Measurements from ENCODE around the gene HSD3B7. TPM values are rescaled to one million over a fixed set of nuclear protein-coding genes. Genes with fewer than 3 reads are reported as not detected.
"Not testable (repeated sequence)": the region's sequence is repeated elsewhere in the genome, so short reads cannot be mapped to it uniquely, and the experiment has no call there.

HSD3B7 gene
- total RNA-seq, result 0.73 TPM

GRCh38 chr16:30984669-30985400, at the start of gene HSD3B7:
Gene HSD3B7, plus strand, starts transcription at chr16:30985207. Its CDS starts 452 bp downstream, at chr16:30985659.
- Histone ChIP-seq H3K9me3 (ENCODE audit: low read depth, low read length) (no peaks in the 10 kb centered on the region), H3K4me1 (ENCODE audit: insufficient read depth, low read length) (peaks cover 9% of the 10 kb centered on the region), H3K27me3 (ENCODE audit: insufficient read depth, low read length) (no peaks in the 10 kb centered on the region), H3K4me3 (ENCODE audit: low read length) (no peak within 1 kb of the TSS)

GRCh38 chr16:30937692-30938091, 47.3 kb upstream of the HSD3B7 start:
- Histone ChIP-seq H3K27me3 (ENCODE audit: insufficient read depth, low read length) (no peaks in the 10 kb centered on the region), H3K4me3 (ENCODE audit: low read length) (no peak overlapping the region), H3K4me1 (ENCODE audit: insufficient read depth, low read length) (peaks cover 26% of the 10 kb centered on the region), H3K9me3 (ENCODE audit: low read depth, low read length) (no peaks in the 10 kb centered on the region)

- peaks cover 28% of the 10 kb centered on the region for H3K4me1 ChIP-seq (ENCODE audit: insufficient read depth, low read length)
- H3K27me3 ChIP-seq (ENCODE audit: insufficient read depth, low read length); H3K4me3 ChIP-seq (ENCODE audit: low read length); H3K9me3 ChIP-seq (ENCODE audit: low read depth, low read length): not testable (repeated sequence)
These were observed 45.4 kb upstream of the HSD3B7 start for GRCh38 chr16:30939571-30939970.

- Histone ChIP-seq H3K27me3 (ENCODE audit: insufficient read depth, low read length) (no peaks in the 10 kb centered on the region), H3K9me3 (ENCODE audit: low read depth, low read length) (no peaks in the 10 kb centered on the region), H3K4me1 (ENCODE audit: insufficient read depth, low read length) (peaks cover 23% of the 10 kb centered on the region), H3K4me3 (ENCODE audit: low read length) (no peak overlapping the region)
These were observed 43.2 kb upstream of the HSD3B7 start for GRCh38 chr16:30941600-30942425.

- Histone ChIP-seq H3K9me3 (ENCODE audit: low read depth, low read length) (no peaks in the 10 kb centered on the region), H3K27me3 (ENCODE audit: insufficient read depth, low read length) (no peaks in the 10 kb centered on the region), H3K4me3 (ENCODE audit: low read length) (no peak overlapping the region), H3K4me1 (ENCODE audit: insufficient read depth, low read length) (peaks cover 21% of the 10 kb centered on the region)
These were observed 42.6 kb upstream of the HSD3B7 start for GRCh38 chr16:30942426-30942806.

GRCh38 chr16:30944352-30944751, 40.7 kb upstream of the HSD3B7 start:
- no peak overlapping the region for H3K4me3 ChIP-seq (ENCODE audit: low read length)
- peaks cover 21% of the 10 kb centered on the region for H3K4me1 ChIP-seq (ENCODE audit: insufficient read depth, low read length)
- H3K27me3 ChIP-seq (ENCODE audit: insufficient read depth, low read length), result no peaks in the 10 kb centered on the region
- no peaks in the 10 kb centered on the region for H3K9me3 ChIP-seq (ENCODE audit: low read depth, low read length)

- peaks cover 38% of the 10 kb centered on the region for H3K4me1 ChIP-seq (ENCODE audit: insufficient read depth, low read length)
- no peaks in the 10 kb centered on the region for H3K9me3 ChIP-seq (ENCODE audit: low read depth, low read length)
- H3K27me3 ChIP-seq (ENCODE audit: insufficient read depth, low read length), result no peaks in the 10 kb centered on the region
- no peak overlapping the region for H3K4me3 ChIP-seq (ENCODE audit: low read length)
These were observed 38.1 kb upstream of the HSD3B7 start for GRCh38 chr16:30946671-30947540.

GRCh38 chr16:30947541-30947858, 37.5 kb upstream of the HSD3B7 start:
- H3K27me3 ChIP-seq (ENCODE audit: insufficient read depth, low read length), result no peaks in the 10 kb centered on the region
- H3K4me1 ChIP-seq (ENCODE audit: insufficient read depth, low read length), result peaks cover 32% of the 10 kb centered on the region
- H3K4me3 ChIP-seq (ENCODE audit: low read length), result no peak overlapping the region
- no peaks in the 10 kb centered on the region for H3K9me3 ChIP-seq (ENCODE audit: low read depth, low read length)

- no peaks in the 10 kb centered on the region for H3K9me3 ChIP-seq (ENCODE audit: low read depth, low read length)
- H3K4me3 ChIP-seq (ENCODE audit: low read length), result peak overlapping the region; percentile 69
- peaks cover 27% of the 10 kb centered on the region for H3K4me1 ChIP-seq (ENCODE audit: insufficient read depth, low read length)
- H3K27me3 ChIP-seq (ENCODE audit: insufficient read depth, low read length), result no peaks in the 10 kb centered on the region
These were observed 36.9 kb upstream of the HSD3B7 start for GRCh38 chr16:30947859-30948666.

- Histone ChIP-seq H3K4me3 (ENCODE audit: low read length) (peak within 1 kb of the TSS; percentile 69), H3K27me3 (ENCODE audit: insufficient read depth, low read length) (no peaks in the 10 kb centered on the region), H3K9me3 (ENCODE audit: low read depth, low read length) (no peaks in the 10 kb centered on the region), H3K4me1 (ENCODE audit: insufficient read depth, low read length) (peaks cover 27% of the 10 kb centered on the region)
These were observed 36.0 kb upstream of the HSD3B7 start, which contains the start of gene ORAI3 for GRCh38 chr16:30948667-30949649. Gene ORAI3, plus strand, starts transcription at chr16:30949068. Its CDS starts 222 bp downstream, at chr16:30949290.

- H3K4me1 ChIP-seq (ENCODE audit: insufficient read depth, low read length), result peaks cover 27% of the 10 kb centered on the region
- no peaks in the 10 kb centered on the region for H3K9me3 ChIP-seq (ENCODE audit: low read depth, low read length)
- H3K27me3 ChIP-seq (ENCODE audit: insufficient read depth, low read length), result no peaks in the 10 kb centered on the region
- peak overlapping the region; percentile 69 for H3K4me3 ChIP-seq (ENCODE audit: low read length)
These were observed 35.1 kb upstream of the HSD3B7 start for GRCh38 chr16:30949650-30950515.

- H3K27me3 ChIP-seq (ENCODE audit: insufficient read depth, low read length), result no peaks in the 10 kb centered on the region
- H3K4me3 ChIP-seq (ENCODE audit: low read length), result peak overlapping the region; percentile 69
- no peaks in the 10 kb centered on the region for H3K9me3 ChIP-seq (ENCODE audit: low read depth, low read length)
- H3K4me1 ChIP-seq (ENCODE audit: insufficient read depth, low read length), result peaks cover 27% of the 10 kb centered on the region
These were observed 34.4 kb upstream of the HSD3B7 start for GRCh38 chr16:30950516-30951065.
